ENCODE results near the gene MPND. TPM values are rescaled to one million over a fixed set of nuclear protein-coding genes. Genes with fewer than 3 reads are reported as not detected.

MPND gene
- total and polyA plus RNA-seq, 2 of the 13 experiments (the other 11 are each of a cell fraction or from before 2014, with no cell fraction given), result 10.8 to 15.8 TPM

DNA sequence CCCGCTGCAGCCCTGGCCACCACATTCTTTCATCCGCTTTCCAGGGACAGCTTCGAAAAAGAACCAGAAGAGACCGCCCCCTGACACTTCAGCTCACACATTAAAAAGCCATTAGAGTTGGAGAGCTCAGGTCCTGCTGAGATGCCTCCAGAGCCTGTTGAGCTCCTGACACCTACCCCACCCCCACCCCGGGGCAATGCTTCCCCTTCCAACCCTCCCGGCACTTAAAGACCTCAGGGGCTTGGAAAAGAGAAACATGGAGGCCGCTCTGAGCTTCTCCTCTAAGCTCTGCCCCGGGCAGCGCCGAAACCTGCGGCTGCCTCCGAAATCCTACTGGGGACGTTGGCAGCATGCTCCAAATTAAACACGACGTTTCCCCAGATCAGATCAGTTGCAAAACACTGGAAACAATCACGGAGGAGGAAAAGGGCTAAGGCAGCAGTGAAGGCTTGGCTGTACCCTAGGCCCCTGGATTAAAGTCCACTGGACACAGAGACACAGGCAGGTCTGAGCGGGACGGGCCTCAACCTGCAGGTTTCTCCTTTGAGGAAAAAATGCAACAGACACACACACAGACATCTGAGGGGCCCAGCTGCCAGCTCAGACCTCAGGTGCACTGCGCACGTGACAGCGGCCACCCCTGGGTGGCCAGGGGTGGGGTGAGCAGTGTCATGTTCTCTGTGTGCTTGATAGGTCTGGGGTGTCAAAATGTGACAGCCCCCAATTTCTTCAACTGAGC is 47.4 kb downstream of the MPND start (continued):
- TF ChIP-seq, protein P1, sequence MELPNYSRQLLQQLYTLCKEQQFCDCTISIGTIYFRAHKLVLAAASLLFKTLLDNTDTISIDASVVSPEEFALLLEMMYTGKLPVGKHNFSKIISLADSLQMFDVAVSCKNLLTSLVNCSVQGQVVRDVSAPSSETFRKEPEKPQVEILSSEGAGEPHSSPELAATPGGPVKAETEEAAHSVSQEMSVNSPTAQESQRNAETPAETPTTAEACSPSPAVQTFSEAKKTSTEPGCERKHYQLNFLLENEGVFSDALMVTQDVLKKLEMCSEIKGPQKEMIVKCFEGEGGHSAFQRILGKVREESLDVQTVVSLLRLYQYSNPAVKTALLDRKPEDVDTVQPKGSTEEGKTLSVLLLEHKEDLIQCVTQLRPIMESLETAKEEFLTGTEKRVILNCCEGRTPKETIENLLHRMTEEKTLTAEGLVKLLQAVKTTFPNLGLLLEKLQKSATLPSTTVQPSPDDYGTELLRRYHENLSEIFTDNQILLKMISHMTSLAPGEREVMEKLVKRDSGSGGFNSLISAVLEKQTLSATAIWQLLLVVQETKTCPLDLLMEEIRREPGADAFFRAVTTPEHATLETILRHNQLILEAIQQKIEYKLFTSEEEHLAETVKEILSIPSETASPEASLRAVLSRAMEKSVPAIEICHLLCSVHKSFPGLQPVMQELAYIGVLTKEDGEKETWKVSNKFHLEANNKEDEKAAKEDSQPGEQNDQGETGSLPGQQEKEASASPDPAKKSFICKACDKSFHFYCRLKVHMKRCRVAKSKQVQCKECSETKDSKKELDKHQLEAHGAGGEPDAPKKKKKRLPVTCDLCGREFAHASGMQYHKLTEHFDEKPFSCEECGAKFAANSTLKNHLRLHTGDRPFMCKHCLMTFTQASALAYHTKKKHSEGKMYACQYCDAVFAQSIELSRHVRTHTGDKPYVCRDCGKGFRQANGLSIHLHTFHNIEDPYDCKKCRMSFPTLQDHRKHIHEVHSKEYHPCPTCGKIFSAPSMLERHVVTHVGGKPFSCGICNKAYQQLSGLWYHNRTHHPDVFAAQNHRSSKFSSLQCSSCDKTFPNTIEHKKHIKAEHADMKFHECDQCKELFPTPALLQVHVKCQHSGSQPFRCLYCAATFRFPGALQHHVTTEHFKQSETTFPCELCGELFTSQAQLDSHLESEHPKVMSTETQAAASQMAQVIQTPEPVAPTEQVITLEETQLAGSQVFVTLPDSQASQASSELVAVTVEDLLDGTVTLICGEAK (IDR thresholded peaks at IDR 0.05), result no peak
- TF ChIP-seq, protein P1 (CRISPR knock-in tag; IDR thresholded peaks at IDR 0.05), result peak; percentile 47; the same call in 1 of the 2 replicates
- TF ChIP-seq, protein P2, sequence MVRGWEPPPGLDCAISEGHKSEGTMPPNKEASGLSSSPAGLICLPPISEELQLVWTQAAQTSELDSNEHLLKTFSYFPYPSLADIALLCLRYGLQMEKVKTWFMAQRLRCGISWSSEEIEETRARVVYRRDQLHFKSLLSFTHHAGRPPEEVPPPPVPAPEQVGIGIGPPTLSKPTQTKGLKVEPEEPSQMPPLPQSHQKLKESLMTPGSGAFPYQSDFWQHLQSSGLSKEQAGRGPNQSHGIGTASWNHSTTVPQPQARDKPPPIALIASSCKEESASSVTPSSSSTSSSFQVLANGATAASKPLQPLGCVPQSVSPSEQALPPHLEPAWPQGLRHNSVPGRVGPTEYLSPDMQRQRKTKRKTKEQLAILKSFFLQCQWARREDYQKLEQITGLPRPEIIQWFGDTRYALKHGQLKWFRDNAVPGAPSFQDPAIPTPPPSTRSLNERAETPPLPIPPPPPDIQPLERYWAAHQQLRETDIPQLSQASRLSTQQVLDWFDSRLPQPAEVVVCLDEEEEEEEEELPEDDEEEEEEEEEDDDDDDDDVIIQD (CRISPR knock-in tag; IDR thresholded peaks at IDR 0.05; ENCODE audit: low read depth), result 0 out of 2 replicates have a peak, but pooled peaks have one; percentile 13
- TF ChIP-seq, protein P3, sequence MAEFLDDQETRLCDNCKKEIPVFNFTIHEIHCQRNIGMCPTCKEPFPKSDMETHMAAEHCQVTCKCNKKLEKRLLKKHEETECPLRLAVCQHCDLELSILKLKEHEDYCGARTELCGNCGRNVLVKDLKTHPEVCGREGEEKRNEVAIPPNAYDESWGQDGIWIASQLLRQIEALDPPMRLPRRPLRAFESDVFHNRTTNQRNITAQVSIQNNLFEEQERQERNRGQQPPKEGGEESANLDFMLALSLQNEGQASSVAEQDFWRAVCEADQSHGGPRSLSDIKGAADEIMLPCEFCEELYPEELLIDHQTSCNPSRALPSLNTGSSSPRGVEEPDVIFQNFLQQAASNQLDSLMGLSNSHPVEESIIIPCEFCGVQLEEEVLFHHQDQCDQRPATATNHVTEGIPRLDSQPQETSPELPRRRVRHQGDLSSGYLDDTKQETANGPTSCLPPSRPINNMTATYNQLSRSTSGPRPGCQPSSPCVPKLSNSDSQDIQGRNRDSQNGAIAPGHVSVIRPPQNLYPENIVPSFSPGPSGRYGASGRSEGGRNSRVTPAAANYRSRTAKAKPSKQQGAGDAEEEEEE (CRISPR knock-in tag; IDR thresholded peaks at IDR 0.05; ENCODE audit: borderline replicate concordance), result no peak
- TF ChIP-seq FOXP1 (IDR thresholded peaks at IDR 0.05), result no peak
- peak; percentile 67; the same call in 1 of the 2 replicates for TF ChIP-seq FOXP1 (CRISPR knock-in tag; IDR thresholded peaks at IDR 0.05)
- peak; percentile 49; the same call in 1 of the 2 replicates for TF ChIP-seq KLF12 (CRISPR knock-in tag; IDR thresholded peaks at IDR 0.05; ENCODE audit: borderline replicate concordance)
- peak; percentile 19; the same call in 1 of the 2 replicates for TF ChIP-seq MTF1 (CRISPR knock-in tag; IDR thresholded peaks at IDR 0.05)
- no peak for TF ChIP-seq MLLT10 (CRISPR knock-in tag; IDR thresholded peaks at IDR 0.05)
- TF ChIP-seq ARID2 (CRISPR knock-in tag; IDR thresholded peaks at IDR 0.05; ENCODE audit: borderline replicate concordance), result peak; percentile 81; the same call in 1 of the 2 replicates
- TF ChIP-seq GATAD2A (CRISPR knock-in tag; IDR thresholded peaks at IDR 0.05), result peak; percentile 93
- TF ChIP-seq ZNF441 (CRISPR knock-in tag; IDR thresholded peaks at IDR 0.05; ENCODE audit: borderline replicate concordance), result peak; percentile 28; the same call in 1 of the 2 replicates
- TF ChIP-seq, protein P4, sequence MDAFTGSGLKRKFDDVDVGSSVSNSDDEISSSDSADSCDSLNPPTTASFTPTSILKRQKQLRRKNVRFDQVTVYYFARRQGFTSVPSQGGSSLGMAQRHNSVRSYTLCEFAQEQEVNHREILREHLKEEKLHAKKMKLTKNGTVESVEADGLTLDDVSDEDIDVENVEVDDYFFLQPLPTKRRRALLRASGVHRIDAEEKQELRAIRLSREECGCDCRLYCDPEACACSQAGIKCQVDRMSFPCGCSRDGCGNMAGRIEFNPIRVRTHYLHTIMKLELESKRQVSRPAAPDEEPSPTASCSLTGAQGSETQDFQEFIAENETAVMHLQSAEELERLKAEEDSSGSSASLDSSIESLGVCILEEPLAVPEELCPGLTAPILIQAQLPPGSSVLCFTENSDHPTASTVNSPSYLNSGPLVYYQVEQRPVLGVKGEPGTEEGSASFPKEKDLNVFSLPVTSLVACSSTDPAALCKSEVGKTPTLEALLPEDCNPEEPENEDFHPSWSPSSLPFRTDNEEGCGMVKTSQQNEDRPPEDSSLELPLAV (CRISPR knock-in tag; conservative IDR thresholded peaks at IDR 0.05; ENCODE audit: low read depth), result no peak
- TF ChIP-seq CBFB (CRISPR knock-in tag; IDR thresholded peaks at IDR 0.05), result 0 out of 2 replicates have a peak, but pooled peaks have one; percentile 56
- TF ChIP-seq NCOR1 (IDR thresholded peaks at IDR 0.05; ENCODE audit: borderline replicate concordance, low read length), result peak; percentile 94

Measured in HepG2 (cell line).